ENCODE data around the gene MBNL2.
A peak's percentile ranks its signal among the peaks of the same experiment; 100 is the strongest.

The MBNL2 gene

DNA sequence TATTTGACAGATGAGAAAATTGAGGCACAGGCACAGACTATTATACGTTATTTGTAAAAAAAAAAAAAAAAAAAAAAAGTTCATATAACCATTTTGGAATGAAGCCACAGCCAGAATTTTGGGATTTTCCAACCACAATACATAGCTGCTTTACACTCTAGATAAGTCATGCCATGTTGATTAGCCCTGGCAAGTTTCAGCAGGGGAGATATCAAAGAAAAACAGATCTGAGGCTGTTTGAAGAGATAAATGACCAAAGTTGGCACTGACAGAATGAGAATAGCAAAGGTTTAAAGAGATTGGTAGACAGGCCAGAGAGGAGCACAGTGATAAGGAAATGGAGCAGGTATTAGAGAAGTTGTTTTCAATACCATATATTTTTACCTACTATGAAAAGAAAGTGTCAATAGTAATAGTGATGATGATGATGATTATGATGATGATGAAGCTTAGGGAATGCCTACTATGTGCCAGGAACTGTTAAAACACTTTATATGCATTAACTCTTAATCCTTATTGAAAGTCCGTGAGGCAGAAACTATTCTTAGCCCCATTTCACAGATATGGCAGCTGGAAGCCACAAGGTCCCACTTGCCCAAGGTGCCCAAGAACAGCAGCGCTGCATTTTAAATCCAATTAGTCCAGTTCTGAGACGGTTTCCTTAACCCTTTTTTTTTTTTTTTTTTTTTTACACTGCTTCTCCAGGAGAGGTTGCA, 105.5 kb downstream of the MBNL2 start:
- DNase-seq (ENCODE audit: low spot score) = no peak

DNA sequence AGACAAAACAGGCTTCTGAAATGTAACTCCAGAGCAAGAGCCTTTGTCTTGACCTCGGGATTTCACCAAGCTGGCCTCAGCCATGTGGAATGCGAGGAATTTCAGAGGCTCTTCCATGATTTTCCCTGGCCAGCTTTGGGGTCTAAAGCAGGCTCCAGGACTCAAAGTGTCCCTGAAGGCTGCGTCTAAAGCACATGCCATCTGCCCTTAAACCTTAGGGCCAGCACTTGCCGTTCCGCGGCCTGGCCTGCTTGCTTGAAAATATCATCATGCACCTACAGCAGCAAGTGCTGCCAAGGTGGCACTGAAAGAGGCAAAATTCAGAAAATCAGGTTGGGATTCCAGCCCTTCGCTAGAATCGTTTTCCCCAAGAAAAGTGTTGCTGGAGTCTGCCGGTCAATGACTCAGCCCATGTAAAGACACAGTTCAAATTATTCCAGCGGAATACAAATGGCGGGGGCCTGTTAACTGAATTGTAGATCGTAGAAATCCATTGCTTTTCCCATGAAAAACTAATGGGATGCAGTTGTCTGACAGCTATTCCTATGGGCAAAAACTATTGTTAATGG, 106.2 kb downstream of the MBNL2 start:
- DNase-seq (ENCODE audit: low spot score) = no peak

- DNase-seq (ENCODE audit: low spot score) = no peak
Measured at GRCh38 chr13:97329331-97329730, 107.2 kb downstream of the MBNL2 start.

DNA sequence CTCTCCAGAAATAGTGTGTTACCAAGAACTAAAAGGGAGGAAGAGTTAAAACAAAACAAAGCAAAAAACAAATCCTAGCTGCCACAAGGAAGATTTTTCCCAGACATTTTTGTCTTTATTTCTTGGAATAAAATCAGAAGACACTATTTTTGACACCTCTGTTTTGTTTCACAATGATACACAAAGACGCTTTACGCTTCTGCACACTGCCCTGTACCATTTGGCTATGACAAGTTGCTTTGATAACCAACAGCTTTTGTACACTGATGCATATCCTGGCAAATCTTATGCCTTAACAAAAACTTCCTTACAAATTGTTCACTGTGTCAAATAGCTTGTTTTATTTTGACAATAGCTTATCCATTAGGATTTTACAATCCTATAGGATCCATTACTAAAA, 108.3 kb downstream of the MBNL2 start:
- DNase-seq (ENCODE audit: low spot score) = no peak

GRCh38 chr13:97332742-97333141, 110.6 kb downstream of the MBNL2 start:
- DNase-seq (ENCODE audit: low spot score) = no peak

- DNase-seq (ENCODE audit: low spot score) = no peak
Measured at GRCh38 chr13:97333983-97334382, 111.8 kb downstream of the MBNL2 start.

DNA sequence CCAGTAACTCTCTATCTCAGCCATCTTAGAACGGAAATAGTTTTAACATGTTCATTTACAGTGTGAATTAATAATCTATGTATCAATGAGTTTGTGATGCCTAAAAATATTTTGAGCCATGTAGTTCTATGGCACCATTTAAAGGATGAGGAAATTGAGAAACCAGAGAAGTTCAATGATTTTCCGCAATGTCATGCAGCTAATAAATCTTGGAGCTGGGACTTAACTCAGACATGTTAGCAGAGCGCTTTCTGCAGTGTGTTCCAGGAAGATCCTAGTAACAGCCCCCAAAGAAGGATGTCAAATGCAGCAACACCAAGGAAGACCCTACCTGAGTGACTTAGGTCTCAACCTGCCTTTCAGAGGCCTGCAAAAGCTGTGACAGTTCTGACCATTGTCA, 112.6 kb downstream of the MBNL2 start:
- DNase-seq (ENCODE audit: low spot score) = no peak

GRCh38 chr13:97335488-97336134, 113.5 kb downstream of the MBNL2 start:
- no peak for DNase-seq (ENCODE audit: low spot score)

- DNase-seq (ENCODE audit: low spot score) = no peak
Measured at GRCh38 chr13:97337985-97338499, 115.9 kb downstream of the MBNL2 start.

DNA sequence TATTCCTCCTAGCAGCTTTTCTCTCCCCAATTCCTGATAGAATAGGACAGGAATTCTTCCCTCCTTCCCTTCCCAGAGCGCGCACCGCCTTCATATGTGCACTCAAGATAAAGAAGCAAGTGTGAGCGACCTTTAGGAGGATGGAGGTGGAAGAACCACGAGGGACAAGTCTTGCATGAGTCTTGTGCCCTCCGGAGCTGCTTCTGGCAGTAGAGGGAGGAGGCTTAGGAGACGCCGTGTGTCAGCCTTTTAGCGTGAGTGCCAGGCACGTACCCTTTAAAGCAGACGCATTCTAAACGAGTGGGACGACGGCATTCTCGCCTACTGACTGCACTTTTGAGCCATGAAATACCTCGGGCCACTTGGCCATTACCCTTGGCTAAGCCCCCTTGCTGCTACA, 116.4 kb downstream of the MBNL2 start:
- no peak for DNase-seq (ENCODE audit: low spot score)

DNA sequence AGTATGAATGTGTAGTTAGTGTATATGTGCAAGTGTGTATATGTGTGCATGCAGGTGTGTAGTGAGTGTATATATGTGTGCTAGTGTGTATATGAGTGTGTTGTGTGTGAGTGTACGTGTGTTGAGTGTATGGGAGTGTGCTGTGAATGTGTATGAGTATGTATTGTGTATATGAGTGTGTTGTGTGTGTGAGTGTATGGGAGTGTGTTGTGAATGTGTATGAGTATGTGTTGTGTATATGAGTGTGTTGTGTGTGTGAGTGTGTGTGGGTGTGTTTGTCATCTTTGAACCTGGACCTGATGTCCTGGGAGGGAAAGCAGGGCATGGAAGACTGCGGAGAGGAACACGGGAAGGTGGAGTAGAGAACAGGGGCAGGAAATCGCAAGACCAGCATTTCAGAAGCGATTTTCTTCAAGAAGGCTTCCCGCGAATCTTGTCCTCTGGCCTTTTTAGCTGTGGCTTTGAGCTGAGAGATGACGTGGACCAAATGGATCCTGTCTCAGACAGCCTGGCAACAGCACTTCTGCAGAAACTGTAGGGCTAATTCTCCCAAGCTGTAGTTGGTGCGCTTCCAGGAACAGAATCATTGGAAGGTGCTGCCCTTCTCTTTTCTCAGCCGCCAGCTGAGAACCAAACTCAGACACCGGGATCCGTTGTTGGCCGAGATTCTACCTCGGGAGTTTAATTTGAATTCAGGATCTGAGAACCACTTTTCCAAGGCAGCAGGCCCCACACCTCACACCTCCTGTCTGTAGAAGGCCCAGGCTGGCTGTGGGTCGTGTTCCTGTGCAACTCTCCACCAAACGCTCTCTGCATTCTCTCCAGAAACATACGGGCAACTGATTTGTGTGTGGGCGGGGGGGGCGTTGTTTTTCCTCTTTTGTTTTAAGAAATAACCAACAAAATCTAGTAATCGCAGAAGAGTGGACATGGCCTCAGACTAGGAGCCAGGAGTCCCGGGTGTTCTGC, 117.2 kb downstream of the MBNL2 start:
- no peak for DNase-seq (ENCODE audit: low spot score)

DNA sequence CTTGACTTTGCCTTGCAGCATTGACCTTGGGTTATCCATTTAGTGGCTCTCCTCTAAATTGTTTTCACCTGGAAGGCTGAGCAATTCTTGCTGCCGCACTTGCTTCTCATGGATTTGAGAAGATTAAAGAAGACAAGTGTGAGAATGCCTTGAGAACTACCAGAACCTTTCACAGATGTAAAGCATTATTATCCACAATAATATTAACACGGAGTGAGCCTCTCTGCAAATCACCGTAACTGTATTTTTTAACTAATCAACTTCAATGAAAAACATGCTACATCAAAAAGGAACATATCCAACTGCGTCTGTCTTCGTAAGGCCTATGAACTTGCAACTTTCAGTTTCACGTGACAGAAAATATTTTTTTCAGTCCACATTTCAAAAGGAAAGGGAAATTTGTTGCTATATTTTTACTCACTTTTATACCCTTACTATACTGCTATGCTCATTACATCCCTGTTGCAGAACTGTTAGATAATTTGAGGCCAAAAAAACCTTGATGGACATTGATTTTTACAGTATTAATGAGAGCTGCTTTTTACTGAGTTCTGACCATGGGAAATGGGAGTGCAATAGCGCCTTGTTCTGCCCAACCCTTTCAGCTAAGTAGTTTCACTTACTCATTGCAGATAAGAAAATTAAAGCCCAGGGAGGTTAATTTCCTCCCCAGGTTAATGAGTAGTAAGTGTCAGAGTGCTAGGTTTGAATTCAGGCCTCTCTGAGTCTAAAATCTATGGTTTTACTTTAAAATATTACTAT, 118.0 kb downstream of the MBNL2 start:
- no peak for DNase-seq (ENCODE audit: low spot score)

- DNase-seq (ENCODE audit: low spot score) = no peak
Measured at GRCh38 chr13:97341135-97341534, 119.0 kb downstream of the MBNL2 start.

DNA sequence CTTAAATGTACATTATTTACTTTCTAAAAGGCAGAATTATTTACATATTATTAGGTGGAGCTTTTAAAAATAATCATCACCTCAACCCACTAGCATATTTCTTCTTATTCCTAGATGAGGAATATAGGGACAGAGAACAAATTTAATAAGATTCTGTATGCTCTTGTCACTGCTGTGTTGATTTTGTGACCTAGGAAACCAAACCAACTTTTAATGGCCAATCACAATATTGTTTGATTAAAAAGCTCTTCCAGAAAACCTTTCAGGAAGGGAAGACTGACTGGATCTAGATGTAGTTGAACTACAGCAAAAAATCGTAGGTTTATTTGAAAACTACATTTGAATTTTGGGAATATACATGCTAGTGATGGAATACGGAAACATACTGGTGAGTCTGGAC, 120.0 kb downstream of the MBNL2 start:
- no peak for DNase-seq (ENCODE audit: low spot score)

GRCh38 chr13:97342936-97343335, 120.8 kb downstream of the MBNL2 start:
- DNase-seq (ENCODE audit: low spot score) = no peak

DNA sequence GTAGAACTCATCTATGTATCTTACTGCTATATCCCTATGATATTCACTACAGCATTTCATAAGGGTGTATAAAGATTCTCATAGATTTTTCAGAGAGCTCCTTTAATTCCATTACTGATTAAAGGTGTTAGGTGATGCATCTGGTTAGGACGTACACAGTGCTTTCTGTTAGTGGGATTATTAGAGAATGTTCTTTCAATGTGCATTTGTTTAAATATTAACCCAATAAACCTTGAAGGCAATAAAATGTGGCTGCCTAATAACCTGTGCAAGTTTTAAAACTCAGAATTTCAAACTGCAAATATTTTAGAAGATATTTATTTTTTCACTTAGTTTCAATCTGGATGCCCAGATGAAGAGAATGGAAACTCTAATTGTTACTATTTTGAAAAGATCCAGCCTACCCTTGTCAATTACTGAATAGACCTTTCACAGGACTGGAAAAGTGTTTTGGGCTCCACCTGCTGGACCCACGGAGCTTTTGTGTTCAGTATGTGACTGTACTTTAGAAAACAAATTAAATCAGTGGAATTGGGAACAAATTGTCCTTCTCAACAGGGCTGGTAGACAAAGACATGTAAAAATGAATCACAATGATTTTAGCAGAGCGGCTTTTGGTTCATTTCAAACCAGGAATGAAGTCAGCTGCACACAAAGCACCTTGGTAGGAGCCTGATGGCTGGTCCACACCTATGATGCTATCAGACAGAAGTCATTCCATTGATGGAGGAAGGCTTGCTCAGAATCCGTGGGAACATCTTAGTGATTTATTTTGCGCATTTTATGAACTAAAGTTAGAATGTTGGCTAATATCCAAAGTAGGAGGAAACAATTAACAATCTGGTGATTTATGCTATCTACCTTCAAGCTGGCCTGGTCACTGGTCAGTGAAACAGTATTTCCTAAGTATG, 122.4 kb downstream of the MBNL2 start:
- peak; percentile 34 for DNase-seq (ENCODE audit: low spot score)

- no peak for DNase-seq (ENCODE audit: low spot score)
Measured at GRCh38 chr13:97346097-97346496, 124.0 kb downstream of the MBNL2 start.

DNA sequence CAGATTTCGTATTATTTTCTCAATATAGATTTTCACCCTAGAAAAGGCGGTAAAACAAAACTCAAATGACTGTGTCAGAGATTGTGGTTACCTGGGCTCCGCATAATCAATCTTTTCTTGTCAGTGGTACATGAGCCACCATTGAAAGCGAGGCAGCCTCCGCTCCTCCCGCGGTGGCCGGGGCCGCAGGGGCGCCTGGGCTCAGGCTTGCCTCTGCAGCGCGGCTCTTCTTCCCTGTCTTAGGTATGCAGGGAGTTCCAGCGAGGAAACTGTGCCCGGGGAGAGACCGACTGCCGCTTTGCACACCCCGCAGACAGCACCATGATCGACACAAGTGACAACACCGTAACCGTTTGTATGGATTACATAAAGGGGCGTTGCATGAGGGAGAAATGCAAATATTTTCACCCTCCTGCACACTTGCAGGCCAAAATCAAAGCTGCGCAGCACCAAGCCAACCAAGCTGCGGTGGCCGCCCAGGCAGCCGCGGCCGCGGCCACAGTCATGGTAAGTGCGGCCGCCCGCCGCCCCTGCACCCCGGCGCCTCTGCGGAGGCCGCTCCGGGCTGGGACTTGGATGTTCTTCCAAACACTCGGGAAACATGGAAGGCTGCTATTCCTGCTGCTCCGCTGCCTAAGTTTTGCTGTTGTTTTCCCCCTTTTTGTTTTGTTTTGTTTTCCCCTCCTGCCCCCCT, 124.6 kb downstream of the MBNL2 start:
- no peak for DNase-seq (ENCODE audit: low spot score)

- no peak for DNase-seq (ENCODE audit: low spot score)
Measured at GRCh38 chr13:97347255-97347932, 125.3 kb downstream of the MBNL2 start.
